Mucosa of stomach (tissue), 1 donor: ENCODE results near the gene LRRC8E.
"Not testable (repeated sequence)": the region's sequence is repeated elsewhere in the genome, so short reads cannot be mapped to it uniquely, and the experiment has no call there.

Experiments used
- H3K27me3 ChIP-seq: one replicate; pipeline ENCODE4 v1.7.0; 2013; ENCODE audit warnings: mild to moderate bottlenecking, low read length; ENCODE audit not compliant: control insufficient read depth, insufficient read depth
- H3K36me3 ChIP-seq: one replicate; pipeline ENCODE4 v1.7.0; 2013; ENCODE audit warnings: low read length; ENCODE audit not compliant: control insufficient read depth, insufficient read depth
- H3K4me1 ChIP-seq: one replicate; pipeline ENCODE4 v1.7.0; 2013; ENCODE audit warnings: mild to moderate bottlenecking, low read length; ENCODE audit not compliant: control insufficient read depth, insufficient read depth
- H3K4me3 ChIP-seq: one replicate; pipeline ENCODE4 v1.7.0; 2013; ENCODE audit warnings: low read length
- H3K9ac ChIP-seq: one replicate; pipeline ENCODE4 v1.7.0; 2013; ENCODE audit warnings: mild to moderate bottlenecking, low read length, moderate library complexity
- H3K9me3 ChIP-seq: one replicate; pipeline ENCODE4 v1.7.0; 2013; ENCODE audit warnings: mild to moderate bottlenecking, low read length, moderate library complexity; ENCODE audit not compliant: control insufficient read depth
- donor health status: Pancreatic carcinoma.

LRRC8E gene

DNA sequence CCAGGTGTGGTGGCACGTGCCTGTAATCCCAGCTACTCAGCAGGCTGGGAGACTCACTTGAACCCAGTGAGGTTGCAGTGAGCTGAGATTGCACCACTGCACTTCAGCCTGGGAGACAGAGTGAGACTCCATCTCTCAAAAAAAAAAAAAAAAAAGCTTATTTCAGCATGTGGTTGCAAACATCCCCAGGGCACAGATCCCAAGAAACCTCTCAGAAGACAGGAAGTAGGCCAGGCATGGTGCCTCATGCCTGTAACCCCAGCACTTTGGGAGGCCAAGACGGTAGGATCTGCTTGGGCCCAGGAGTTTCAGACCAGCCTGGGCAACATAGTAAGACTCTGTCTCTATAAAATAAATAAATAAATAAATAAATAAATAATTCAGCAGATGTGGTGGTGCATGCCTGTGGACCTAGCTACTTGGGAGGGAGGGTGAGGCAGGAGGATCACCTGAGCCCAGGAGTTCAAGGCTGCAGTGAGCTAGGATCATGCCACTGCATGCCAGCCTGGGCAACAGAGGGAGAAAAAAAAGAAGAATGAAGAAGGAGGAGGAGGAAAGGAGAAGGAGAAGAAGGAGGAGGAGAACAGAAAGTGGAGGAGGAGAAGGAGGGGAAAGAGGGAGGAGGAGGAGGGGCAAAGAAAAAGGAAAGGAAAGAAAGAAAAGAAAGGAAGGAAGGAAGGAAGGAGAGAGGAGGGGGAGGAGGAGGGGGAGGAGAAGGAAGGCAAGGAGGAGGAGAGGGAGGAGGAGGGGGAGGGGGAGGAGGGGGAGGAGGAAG, 4.3 kb upstream of the LRRC8E start:
- Histone ChIP-seq H3K9ac (no peak overlapping the region), H3K9me3 (no peaks in the 10 kb centered on the region), H3K4me3 (no peak overlapping the region), H3K36me3 (no peaks in the 10 kb centered on the region), H3K4me1 (peaks cover 10% of the 10 kb centered on the region), H3K27me3 (peaks cover 3% of the 10 kb centered on the region)

DNA sequence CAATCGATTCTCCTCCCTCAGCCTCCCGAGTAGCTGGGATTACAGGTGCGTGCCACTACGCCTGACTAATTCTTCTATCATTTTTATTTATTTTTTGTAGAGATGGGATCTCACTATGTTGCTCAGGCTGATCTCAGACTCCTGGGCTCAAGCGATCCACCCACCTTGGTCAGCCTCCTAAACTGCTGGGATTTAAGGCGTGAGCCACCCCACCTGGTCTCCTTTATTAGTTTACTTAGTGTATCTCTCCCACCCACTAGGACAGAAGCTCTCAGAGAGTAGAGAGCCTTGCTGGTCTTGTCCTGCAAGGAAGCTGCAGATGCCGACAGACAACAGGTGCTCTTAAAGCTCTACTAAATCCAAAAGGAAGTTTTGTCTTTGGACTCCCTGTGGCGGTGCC, 2.5 kb upstream of the LRRC8E start:
- Histone ChIP-seq H3K9ac (no peak overlapping the region), H3K27me3 (peaks cover 3% of the 10 kb centered on the region), H3K36me3 (no peaks in the 10 kb centered on the region), H3K9me3 (no peaks in the 10 kb centered on the region), H3K4me1 (peaks cover 12% of the 10 kb centered on the region), H3K4me3 (no peak overlapping the region)

DNA sequence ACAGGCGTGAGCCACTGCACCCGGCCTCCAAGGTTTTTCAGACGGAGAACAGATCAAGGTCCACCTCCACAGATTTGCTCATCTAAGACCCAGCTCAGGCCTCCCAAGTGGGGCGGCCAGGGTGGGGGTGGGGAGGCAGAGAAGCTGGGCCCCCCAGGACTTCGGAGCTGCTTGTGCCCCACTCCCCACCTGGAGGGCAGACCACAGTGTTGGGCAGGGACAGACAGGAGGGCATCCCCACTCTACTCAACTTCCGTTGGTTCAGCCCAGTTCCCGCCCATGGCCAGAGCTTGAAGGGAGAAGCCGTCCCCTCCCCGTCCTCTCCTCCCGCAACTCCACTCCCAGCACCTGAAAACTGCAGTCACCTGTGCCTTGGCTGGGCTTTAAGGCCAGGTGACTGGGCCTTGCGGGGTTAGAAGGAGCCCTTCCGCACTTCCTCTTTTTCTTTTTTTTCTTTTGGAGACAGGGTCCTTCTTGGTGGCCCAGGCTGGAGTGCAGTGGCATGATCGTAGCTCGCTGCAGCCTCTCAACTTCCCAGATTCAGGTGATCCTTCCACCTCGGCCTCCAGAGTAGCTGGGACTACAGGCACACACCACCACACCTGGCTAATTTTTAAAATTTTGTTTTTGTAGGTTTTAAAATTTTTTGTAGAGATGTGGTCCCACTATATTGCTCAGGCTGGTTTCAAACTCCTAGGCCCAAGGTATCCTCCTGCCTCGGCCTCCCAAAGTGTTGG, 734 bp upstream of the LRRC8E start:
- Histone ChIP-seq H3K9me3 (no peaks in the 10 kb centered on the region), H3K27me3 (peaks cover 3% of the 10 kb centered on the region), H3K4me1 (peaks cover 12% of the 10 kb centered on the region), H3K4me3 (no peak overlapping the region), H3K36me3 (no peaks in the 10 kb centered on the region), H3K9ac (peak overlapping the region; percentile 86)

DNA sequence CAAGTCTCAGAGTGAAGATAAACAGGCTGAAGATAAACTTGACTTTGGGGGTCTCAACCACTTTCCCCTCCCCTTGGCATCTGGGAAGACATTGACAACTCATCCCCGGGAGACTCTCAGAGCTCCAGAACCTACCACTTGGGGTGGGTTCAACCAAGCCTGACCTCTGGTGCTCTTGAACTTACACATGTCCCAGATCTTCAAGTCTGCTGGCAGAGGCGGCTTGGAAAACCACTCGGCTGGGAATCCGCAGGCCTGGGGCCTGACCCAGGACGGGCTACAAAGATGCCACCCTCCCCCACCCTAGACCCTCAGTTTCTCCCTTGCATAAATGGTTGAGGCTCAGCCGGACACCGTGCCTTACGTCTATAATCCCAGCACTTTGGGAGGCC, 512 bp downstream of the LRRC8E start:
- H3K9me3 ChIP-seq = no peaks in the 10 kb centered on the region
- H3K4me1 ChIP-seq = peaks cover 12% of the 10 kb centered on the region
- peaks cover 3% of the 10 kb centered on the region for H3K27me3 ChIP-seq
- peak overlapping the region; percentile 86 for H3K9ac ChIP-seq
- H3K36me3 ChIP-seq = no peaks in the 10 kb centered on the region
- H3K4me3 ChIP-seq = peak overlapping the region; percentile 56

DNA sequence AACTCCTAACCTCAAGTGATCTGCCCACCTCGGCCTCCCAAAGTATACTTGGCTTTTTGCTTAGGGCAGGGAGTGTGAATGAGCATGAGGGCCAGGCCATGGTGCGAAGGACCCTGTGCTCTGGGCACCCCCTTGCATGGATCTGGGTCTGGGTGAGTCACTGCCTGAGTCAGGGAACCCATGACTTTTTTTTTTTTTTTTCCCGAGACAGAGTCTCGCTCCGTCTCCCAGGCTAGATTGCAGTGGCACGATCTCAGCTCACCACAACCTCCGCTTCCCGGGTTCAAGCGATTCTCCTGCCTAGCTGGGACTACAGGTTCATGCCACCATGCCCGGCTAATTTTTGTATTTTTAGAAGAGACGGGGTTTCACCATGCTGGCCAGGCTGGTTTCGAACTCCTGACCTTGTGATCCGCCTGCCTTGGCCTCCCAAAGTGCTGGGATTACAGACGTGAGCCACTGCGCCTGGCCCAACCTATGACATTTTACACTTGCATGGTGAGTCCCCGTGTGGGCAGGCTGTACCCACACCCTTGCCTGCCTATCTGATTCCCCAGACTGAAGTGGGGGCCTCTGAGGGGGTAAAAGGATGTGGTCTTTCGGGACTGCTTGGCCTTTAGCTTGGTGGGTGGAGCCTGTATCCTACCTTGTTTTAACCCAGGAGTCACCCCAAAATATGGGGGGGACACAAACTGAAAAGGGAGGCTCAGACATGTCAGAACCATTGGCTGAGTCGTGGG, 5.2 kb downstream of the LRRC8E start:
- H3K9me3 ChIP-seq, H3K4me3 ChIP-seq, H3K36me3 ChIP-seq, H3K27me3 ChIP-seq, H3K9ac ChIP-seq: not testable (repeated sequence)
- H3K4me1 ChIP-seq = peaks cover 21% of the 10 kb centered on the region

DNA sequence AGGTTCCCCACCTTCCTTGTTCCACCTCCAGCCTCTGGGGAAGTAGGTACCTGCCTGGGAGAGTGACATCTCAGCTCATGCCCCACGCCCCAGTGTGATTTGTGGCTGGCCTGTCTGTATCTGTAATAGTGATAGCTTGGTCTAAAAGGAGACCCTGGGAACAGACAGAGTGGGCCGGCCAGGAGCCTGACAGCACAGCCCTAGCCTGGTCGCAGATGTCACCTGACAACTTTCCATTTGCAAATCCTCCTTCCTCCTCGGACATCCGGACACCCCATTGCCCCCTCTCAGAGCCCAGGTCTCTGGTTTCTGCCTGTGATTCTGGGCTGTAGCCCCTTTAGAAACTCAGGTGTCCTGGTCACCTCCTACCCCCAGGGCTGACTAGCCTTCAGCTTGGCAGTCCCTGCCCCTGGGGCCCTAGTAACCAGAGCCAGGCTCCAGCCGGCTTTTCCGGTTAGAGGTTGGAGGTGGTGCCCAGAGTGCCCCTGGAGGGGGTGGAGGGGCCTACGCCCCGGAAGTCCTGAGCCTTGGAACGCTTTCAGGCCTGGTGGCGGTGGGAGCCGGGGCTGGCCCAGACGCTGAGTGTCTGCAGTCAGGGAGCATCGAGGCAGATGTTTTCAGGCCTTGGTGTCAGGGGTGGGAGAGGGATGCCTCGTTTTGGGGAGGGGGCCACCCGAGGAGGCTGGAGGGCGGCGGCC, 6.5 kb downstream of the LRRC8E start:
- no peak overlapping the region for H3K4me3 ChIP-seq

DNA sequence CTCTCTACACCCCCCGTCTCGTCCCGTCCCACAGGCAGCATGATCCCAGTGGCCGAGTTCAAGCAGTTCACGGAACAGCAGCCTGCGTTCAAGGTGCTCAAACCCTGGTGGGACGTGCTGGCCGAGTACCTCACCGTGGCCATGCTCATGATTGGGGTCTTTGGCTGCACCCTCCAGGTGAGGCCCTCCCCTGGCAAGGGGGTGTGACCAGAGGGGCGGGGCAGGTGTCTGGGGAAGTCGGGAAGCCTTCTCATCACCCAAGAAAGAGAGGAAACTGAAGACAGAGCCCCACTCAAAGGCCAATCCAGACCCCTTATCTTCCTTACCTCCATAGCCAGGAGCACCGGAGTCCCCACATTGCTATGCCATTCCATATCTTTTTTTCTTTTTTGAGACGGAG, 7.3 kb downstream of the LRRC8E start:
- Histone ChIP-seq H3K36me3 (no peaks in the 10 kb centered on the region), H3K4me3 (no peak overlapping the region), H3K9me3 (no peaks in the 10 kb centered on the region), H3K9ac (no peak overlapping the region), H3K27me3 (no peaks in the 10 kb centered on the region), H3K4me1 (peaks cover 14% of the 10 kb centered on the region)

More for the DNA sequence above, 6.5 kb downstream of the LRRC8E start:
- H3K9me3 ChIP-seq = no peaks in the 10 kb centered on the region
- peaks cover 14% of the 10 kb centered on the region for H3K4me1 ChIP-seq
- H3K27me3 ChIP-seq = no peaks in the 10 kb centered on the region
- H3K36me3 ChIP-seq = no peaks in the 10 kb centered on the region
- peak overlapping the region; percentile 72 for H3K9ac ChIP-seq

DNA sequence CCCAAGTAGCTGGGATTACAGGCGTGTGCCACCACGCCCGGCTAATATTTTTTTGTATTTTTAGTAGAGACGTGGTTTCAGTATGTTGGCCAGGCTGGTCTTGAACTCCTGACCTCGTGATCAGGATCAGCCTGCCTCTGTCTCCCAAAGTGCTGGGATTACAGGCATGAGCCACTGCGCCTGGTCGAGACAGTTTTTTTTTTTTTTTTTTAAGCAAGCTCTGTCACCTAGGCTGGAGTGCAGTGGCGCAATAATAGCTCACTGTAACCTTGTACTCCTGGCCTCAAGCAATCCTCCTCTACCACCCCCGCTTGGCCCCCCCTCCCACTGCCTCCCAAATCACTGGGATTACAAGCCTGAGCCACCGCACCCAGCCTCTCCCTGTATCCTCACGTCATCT, 9.0 kb downstream of the LRRC8E start:
- peaks cover 14% of the 10 kb centered on the region for H3K4me1 ChIP-seq
- H3K9ac ChIP-seq = no peak overlapping the region

DNA sequence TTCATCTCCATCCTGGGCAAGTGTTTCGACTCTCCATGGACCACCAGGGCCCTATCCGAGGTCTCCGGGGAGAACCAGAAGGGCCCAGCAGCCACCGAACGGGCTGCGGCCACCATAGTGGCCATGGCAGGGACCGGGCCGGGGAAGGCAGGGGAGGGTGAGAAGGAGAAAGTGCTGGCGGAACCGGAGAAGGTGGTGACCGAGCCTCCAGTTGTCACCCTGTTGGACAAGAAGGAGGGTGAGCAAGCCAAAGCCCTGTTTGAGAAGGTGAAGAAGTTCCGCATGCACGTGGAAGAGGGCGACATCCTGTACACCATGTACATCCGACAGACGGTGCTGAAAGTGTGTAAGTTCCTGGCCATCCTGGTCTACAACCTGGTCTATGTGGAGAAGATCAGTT, 10.7 kb downstream of the LRRC8E start:
- Histone ChIP-seq H3K27me3 (no peaks in the 10 kb centered on the region), H3K9me3 (no peaks in the 10 kb centered on the region), H3K9ac (no peak overlapping the region), H3K36me3 (no peaks in the 10 kb centered on the region), H3K4me1 (peaks cover 19% of the 10 kb centered on the region), H3K4me3 (no peak overlapping the region)

More for the DNA sequence above, 9.0 kb downstream of the LRRC8E start:
- no peaks in the 10 kb centered on the region for H3K36me3 ChIP-seq
- no peaks in the 10 kb centered on the region for H3K27me3 ChIP-seq
- no peak overlapping the region for H3K4me3 ChIP-seq
- H3K9me3 ChIP-seq = no peaks in the 10 kb centered on the region

DNA sequence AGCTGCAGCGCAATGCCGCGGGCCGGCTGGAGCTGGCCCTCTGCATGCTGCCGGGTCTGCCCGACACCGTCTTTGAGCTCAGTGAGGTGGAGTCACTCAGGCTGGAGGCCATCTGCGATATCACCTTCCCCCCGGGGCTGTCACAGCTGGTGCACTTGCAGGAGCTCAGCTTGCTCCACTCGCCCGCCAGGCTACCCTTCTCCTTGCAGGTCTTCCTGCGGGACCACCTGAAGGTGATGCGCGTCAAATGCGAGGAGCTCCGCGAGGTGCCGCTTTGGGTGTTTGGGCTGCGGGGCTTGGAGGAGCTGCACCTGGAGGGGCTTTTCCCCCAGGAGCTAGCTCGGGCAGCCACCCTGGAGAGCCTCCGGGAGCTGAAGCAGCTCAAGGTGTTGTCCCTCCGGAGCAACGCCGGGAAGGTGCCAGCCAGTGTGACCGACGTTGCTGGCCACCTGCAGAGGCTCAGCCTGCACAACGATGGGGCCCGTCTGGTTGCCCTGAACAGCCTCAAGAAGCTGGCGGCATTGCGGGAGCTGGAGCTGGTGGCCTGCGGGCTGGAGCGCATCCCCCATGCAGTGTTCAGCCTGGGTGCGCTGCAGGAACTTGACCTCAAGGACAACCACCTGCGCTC, 11.6 kb downstream of the LRRC8E start:
- no peaks in the 10 kb centered on the region for H3K36me3 ChIP-seq
- no peaks in the 10 kb centered on the region for H3K27me3 ChIP-seq
- H3K4me3 ChIP-seq = no peak overlapping the region
- H3K9ac ChIP-seq = no peak overlapping the region
- H3K4me1 ChIP-seq = peaks cover 16% of the 10 kb centered on the region
- no peaks in the 10 kb centered on the region for H3K9me3 ChIP-seq

DNA sequence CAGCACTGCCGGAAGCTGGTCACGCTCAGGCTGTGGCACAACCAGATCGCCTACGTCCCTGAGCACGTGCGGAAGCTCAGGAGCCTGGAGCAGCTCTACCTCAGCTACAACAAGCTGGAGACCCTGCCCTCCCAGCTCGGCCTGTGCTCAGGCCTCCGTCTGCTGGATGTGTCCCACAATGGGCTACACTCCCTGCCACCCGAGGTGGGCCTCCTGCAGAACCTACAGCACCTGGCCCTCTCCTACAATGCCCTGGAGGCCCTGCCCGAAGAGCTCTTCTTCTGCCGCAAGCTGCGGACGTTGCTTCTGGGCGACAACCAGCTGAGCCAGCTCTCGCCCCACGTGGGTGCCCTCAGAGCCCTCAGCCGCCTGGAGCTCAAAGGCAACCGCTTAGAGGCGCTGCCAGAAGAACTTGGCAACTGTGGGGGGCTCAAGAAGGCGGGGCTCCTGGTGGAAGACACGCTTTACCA, 12.1 kb downstream of the LRRC8E start:
- Histone ChIP-seq H3K36me3 (no peaks in the 10 kb centered on the region), H3K9me3 (no peaks in the 10 kb centered on the region), H3K9ac (no peak overlapping the region), H3K4me3 (no peak overlapping the region), H3K4me1 (peaks cover 16% of the 10 kb centered on the region), H3K27me3 (no peaks in the 10 kb centered on the region)
